ENCODE data around the gene CLDN20. TPM values are rescaled to one million over a fixed set of nuclear protein-coding genes. Genes with fewer than 3 reads are reported as not detected.

Gene CLDN20
- total RNA-seq, result not detected in 2 replicates

GRCh38 chr6:155263373-155264063 is at the start of gene CLDN20:
CLDN20 (plus strand) TSS chr6:155264013; CDS start chr6:155275720, 11,707 bp downstream.

GRCh38 chr6:155314092-155314772 is 50.4 kb downstream of the CLDN20 start, which contains the start of gene TFB1M:
TFB1M (minus strand) TSS chr6:155314484; CDS start chr6:155314428, 56 bp downstream.

Other genes starting within 250 kb of the CLDN20 start
- gene TFB1M, start 50.5 kb downstream of the CLDN20 start, total RNA-seq, result 15.0 and 15.8 TPM in 2 replicates
- gene NOX3, start 191.8 kb downstream of the CLDN20 start, total RNA-seq, result not detected in 2 replicates

Measured in vein endothelial cell (primary cell).